BJ (cell line): Measurements from ENCODE around the gene ADAMTS14. TPM values are rescaled to one million over a fixed set of nuclear protein-coding genes. Genes with fewer than 3 reads are reported as not detected.

Source experiments
- CTCF ChIA-PET: fragments of 350-600 bp; formaldehyde crosslinking; extraction: SDS; loops from one replicate; lab custom pipeline; 2021; ENCODE audit warnings: antibody characterized with exemption, inconsistent platforms; lab: Yijun Ruan, JAX
- POLR2A ChIA-PET: fragments of 300-600 bp; sonication (Branson Sonifier 250); formaldehyde crosslinking; extraction: SDS; loops from one replicate; lab custom pipeline; 2021; ENCODE audit warnings: antibody characterized with exemption; lab: Charles Lee
- DNase-seq: peaks from one replicate; pipeline ENCODE4 v3.0.0-alpha.2; 2011; ENCODE audit warnings: low read depth
- H3K27me3 ChIP-seq: 2 replicates; pipeline ENCODE4 v1.6.0; 2011; ENCODE audit warnings: low read length; ENCODE audit not compliant: control insufficient read depth, insufficient read depth
- H3K36me3 ChIP-seq: 2 replicates; pipeline ENCODE4 v1.5.1; 2011; ENCODE audit warnings: low read length; ENCODE audit not compliant: control insufficient read depth, insufficient read depth
- H3K4me3 ChIP-seq: 2 replicates; pipeline ENCODE4 v1.5.1; 2011; ENCODE audit warnings: low read depth, mild to moderate bottlenecking, control low read depth, low read length
- polyA plus RNA-seq: library from polyadenylated mRNA; depleted of rRNA; stranded (reverse); fragments of >200 nt; gene quantifications from 2 replicates; pipeline ENCODE4 v1.2.3, GENCODE V29; 2011
- TF ChIP-seq, protein P1 (sequence below): IDR thresholded peaks from 2 replicates; pipeline ENCODE4 v1.5.1; 2011; ENCODE audit warnings: low read depth, mild to moderate bottlenecking, control low read depth, inconsistent platforms, low read length, moderate library complexity; ENCODE audit not compliant: insufficient read depth

Gene ADAMTS14
- polyA plus RNA-seq, 1 experiment, result 3.3 TPM

DNA sequence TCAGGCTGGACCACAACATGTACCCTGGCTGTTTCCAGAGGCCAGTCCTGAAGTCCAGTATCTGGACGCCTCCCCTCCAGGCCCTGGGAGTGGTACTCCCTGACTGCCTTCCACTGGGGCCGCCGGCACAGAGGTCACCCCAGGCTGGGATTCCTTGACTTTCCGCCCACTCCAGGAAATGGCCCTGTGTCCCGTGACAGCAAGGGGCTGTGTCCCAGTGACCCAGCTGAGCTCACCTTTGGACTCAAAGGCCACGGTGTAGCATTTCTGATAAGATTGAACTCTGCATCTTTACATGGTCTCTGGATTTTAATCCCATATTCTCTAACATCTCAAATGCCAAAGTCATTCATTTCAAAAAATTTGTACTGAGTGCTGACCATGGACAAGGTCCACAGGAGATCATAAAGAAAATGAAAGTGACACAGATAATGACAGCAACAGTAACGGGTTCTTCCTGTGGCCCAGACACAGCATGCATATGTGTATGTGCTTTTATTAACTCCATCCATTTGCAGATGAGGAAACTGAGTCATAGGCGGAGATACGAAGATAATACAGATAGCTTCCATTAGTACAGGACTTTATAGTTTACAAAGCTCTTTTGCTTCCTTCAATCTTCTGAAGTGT, 5.4 kb downstream of the ADAMTS14 start:
- no peaks in the 10 kb centered on the region for H3K36me3 ChIP-seq
- DNase-seq, result no peak
- ChIA-PET CTCF (interaction anchor here (1.3 kb wide), 1 partner anchor 81 kb away, joined by 5 read pairs; no protein-coding TSS in a partner anchor), POLR2A (no interaction called here)
- no peaks in the 10 kb centered on the region; the same call in 1 of the 2 replicates for H3K27me3 ChIP-seq
- H3K4me3 ChIP-seq, result no peak overlapping the region
- TF ChIP-seq, protein P1, sequence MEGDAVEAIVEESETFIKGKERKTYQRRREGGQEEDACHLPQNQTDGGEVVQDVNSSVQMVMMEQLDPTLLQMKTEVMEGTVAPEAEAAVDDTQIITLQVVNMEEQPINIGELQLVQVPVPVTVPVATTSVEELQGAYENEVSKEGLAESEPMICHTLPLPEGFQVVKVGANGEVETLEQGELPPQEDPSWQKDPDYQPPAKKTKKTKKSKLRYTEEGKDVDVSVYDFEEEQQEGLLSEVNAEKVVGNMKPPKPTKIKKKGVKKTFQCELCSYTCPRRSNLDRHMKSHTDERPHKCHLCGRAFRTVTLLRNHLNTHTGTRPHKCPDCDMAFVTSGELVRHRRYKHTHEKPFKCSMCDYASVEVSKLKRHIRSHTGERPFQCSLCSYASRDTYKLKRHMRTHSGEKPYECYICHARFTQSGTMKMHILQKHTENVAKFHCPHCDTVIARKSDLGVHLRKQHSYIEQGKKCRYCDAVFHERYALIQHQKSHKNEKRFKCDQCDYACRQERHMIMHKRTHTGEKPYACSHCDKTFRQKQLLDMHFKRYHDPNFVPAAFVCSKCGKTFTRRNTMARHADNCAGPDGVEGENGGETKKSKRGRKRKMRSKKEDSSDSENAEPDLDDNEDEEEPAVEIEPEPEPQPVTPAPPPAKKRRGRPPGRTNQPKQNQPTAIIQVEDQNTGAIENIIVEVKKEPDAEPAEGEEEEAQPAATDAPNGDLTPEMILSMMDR, result no peak

DNA sequence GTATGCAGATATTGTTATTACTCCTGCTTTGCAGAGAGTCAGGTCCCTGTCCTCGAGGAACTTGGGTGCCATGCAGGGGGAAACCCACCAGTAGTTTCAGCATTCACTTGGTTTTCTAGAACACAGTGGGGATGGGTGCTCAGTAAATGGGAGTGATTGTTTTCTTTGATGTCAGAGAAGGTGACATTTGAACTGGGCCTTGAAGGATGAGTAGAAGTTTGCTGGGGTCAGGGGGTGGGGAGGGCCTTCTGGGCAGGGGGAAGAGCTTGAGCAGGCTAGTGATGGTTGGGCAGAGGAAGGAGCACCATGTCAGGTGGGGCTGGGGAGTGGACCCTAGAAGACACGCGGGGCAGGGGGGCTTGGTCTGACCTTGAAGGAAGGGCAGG, 5.9 kb downstream of the ADAMTS14 start:
- ChIA-PET CTCF (interaction anchor here (1.3 kb wide), 1 partner anchor 80 kb away, joined by 5 read pairs; no protein-coding TSS in a partner anchor), POLR2A (no interaction called here)
- DNase-seq, result no peak
- TF ChIP-seq, protein P1, result no peak
- H3K36me3 ChIP-seq, result no peaks in the 10 kb centered on the region
- no peaks in the 10 kb centered on the region; the same call in 1 of the 2 replicates for H3K27me3 ChIP-seq
- H3K4me3 ChIP-seq, result no peak overlapping the region

DNA sequence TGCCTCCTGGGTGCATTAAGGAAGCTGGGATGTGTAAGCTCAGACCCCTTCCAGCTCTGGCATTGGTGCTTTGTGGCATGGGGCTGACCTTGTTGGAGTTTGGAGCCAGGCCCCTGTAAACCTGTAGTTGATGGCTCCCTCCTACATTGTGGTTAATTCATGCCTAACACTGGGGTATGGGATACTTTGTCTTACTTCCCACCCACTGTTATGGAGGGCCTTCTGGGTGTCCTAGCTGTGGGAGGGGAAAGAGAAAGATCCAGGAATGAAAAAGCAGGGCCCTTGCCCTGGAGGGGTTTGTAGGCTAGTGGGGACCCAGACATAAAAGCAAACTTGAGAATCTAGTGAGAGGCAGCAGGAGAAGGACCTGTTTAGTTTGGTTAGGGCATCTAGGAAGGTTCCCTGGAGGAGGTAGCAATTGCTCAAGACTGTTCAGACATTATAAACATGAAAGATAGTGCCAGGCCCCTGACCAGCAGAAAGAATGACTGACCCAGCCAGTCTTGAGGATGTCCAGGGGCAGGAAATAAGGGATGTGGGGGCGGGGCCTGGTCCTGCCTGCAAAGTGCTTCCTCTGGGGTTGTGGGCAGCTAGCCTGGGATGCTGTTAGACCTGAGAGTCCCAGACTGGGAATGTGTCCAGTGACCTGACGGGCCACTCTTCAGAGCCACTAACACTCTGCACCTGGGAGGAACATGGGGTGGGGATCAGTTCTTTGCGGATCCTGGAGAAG, 6.6 kb downstream of the ADAMTS14 start:
- H3K36me3 ChIP-seq, result no peaks in the 10 kb centered on the region
- ChIA-PET POLR2A (interaction anchor here (0.8 kb wide), 1 partner anchor 127 kb away, joined by 4 read pairs; no protein-coding TSS in a partner anchor), CTCF (interaction anchor here (0.7 to 1.1 kb wide), 3 partner anchors 13 to 82 kb away, joined by 3 to 4 read pairs (median 3); no protein-coding TSS in a partner anchor)
- no peaks in the 10 kb centered on the region; the same call in 1 of the 2 replicates for H3K27me3 ChIP-seq
- DNase-seq, result no peak
- TF ChIP-seq, protein P1, result no peak
- no peak overlapping the region for H3K4me3 ChIP-seq

DNA sequence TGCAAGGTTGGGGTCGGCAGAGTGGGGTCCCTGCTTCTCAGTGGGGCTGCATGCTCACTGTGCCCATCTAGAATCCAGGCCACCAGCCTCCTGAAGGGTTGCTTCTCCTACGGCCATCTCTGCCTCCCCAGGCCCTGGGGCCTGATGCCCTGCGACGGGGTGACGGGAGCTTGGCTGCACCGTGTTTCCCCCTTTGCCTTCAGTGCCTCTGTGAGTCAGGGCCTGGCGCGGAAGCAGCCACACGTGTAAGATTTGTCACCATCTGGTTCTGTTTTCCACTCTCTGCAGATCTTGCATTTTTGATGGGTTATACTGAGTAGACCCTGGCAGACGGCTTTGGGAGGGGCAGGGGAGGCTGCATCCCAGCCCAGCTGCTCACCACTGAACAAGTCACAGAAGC, 7.2 kb downstream of the ADAMTS14 start:
- ChIA-PET CTCF (interaction anchor here (1.1 to 2.1 kb wide), 3 partner anchors 15 to 81 kb away, joined by 3 to 6 read pairs (median 3); no protein-coding TSS in a partner anchor), POLR2A (interaction anchor here (0.5 to 0.8 kb wide), 2 partner anchors 14 to 127 kb away, joined by 3 to 4 read pairs; no protein-coding TSS in a partner anchor)
- TF ChIP-seq, protein P1, result no peak
- peak; percentile 81 for DNase-seq
- Histone ChIP-seq H3K4me3 (no peak overlapping the region), H3K36me3 (no peaks in the 10 kb centered on the region), H3K27me3 (no peaks in the 10 kb centered on the region; the same call in 1 of the 2 replicates)
